B cell (primary cell): Measurements from ENCODE around the gene SYNDIG1L.
A peak's percentile ranks its signal among the peaks of the same experiment; 100 is the strongest.

Experiments used
- EZH2 ChIP-seq: IDR thresholded peaks from 2 replicates; pipeline ENCODE4 v1.6.1; 2012; ENCODE audit warnings: borderline replicate concordance, low read depth, mild to moderate bottlenecking, moderate library complexity, low read length; ENCODE audit not compliant: insufficient read depth, poor library complexity, severe bottlenecking
- TF ChIP-seq, protein P1 (sequence below): fragments of 200-600 bp; IDR thresholded peaks from one replicate; pipeline ENCODE4 v1.8.0; 2022; ENCODE audit warnings: antibody characterized with exemption, mild to moderate bottlenecking

- TF ChIP-seq, protein P1, sequence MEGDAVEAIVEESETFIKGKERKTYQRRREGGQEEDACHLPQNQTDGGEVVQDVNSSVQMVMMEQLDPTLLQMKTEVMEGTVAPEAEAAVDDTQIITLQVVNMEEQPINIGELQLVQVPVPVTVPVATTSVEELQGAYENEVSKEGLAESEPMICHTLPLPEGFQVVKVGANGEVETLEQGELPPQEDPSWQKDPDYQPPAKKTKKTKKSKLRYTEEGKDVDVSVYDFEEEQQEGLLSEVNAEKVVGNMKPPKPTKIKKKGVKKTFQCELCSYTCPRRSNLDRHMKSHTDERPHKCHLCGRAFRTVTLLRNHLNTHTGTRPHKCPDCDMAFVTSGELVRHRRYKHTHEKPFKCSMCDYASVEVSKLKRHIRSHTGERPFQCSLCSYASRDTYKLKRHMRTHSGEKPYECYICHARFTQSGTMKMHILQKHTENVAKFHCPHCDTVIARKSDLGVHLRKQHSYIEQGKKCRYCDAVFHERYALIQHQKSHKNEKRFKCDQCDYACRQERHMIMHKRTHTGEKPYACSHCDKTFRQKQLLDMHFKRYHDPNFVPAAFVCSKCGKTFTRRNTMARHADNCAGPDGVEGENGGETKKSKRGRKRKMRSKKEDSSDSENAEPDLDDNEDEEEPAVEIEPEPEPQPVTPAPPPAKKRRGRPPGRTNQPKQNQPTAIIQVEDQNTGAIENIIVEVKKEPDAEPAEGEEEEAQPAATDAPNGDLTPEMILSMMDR: peak; percentile 66
- no peak for TF ChIP-seq EZH2
Measured at GRCh38 chr14:74459289-74459946, 33.4 kb upstream of the SYNDIG1L start.
